ENCODE results near the gene CLK3. TPM values are rescaled to one million over a fixed set of nuclear protein-coding genes. Genes with fewer than 3 reads are reported as not detected.

Gene CLK3
- total and polyA plus RNA-seq, 2 of the 13 experiments (the other 11 are each of a cell fraction or from before 2014, with no cell fraction given) = 41.5 to 82.0 TPM

DNA sequence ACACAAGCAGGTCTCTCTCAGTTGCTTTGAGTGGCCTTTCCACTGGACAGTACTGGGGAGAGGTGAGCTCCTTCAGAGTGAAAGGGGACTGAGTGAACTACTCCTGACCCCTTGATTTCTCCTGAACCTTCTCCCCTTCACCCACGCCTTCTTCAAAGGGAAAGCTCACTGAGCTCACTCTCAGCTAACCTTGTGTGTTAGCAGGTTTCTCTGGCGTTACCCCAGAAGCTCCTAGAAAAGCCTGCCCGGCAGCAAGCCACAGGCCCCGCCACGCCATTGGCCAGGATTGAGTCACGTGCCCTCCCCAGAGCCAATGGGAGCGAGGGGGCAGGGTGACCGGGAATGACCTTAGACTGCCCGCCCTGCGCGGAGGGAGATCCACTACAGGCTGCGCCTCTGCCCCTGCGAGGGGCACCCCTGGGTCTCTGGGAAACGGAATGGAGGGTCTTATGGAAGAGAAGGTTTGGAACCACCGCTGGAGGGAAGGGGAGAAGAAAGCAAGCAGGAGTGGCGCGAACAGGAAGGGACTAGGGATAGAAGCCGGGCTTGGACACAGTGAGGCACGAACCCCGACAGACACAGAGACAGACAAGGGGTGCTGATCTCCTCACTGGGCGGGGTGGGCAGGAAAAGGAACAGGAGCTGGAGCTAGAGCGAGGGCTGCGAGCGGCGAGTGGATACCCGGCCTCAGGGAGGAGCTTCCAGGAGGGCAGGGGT lies 17.4 kb upstream of the CLK3 start:
- 0 out of 5 replicates have a peak, but pooled peaks cover 1 to 7% of the 10 kb centered on the region in 2 experiments for H3K36me3 ChIP-seq (replicated peaks in 1 of 2; ENCODE audit: control insufficient read depth in 1 of 2, insufficient read depth in 2 of 2, low read length in 2 of 2)
- ChIA-PET POLR2A (interaction anchor here (0.6 to 2.7 kb wide), 19 partner anchors 9 to 606 kb away, joined by 3 to 52 read pairs (median 5); partner anchors contain the start of genes ARID3B, CLK3 and UBL7), CTCF (ENCODE audit: low intra/inter-chr PET ratio, low total read pairs) (no interaction called here)
- 6% methylated on average over 24 of the region's 26 CpGs for WGBS (ENCODE audit: low lambda C conversion rate)
- H3K4me1 ChIP-seq (ENCODE audit: insufficient read depth, low read length) = peaks cover 35% of the 10 kb centered on the region
- peak overlapping the region; percentile 83 for H3K27ac ChIP-seq (ENCODE audit: extremely low read length, insufficient read depth, low read length)
- H2AFZ ChIP-seq (ENCODE audit: low read length) = peak overlapping the region; percentile 79
- no peaks in the 10 kb centered on the region for H4K20me1 ChIP-seq (ENCODE audit: insufficient read depth, low read length)
- H3K9me3 ChIP-seq (ENCODE audit: low read length) = no peaks in the 10 kb centered on the region
- DNase-seq (ENCODE audit: low spot score) (peak; percentile 84), ATAC-seq (peak; percentile 95), FAIRE-seq (peak; percentile 75)
- H3K9ac ChIP-seq (ENCODE audit: insufficient read depth, low read depth, low read length) = peak overlapping the region; percentile 79
- in situ Hi-C loops (cut with HindIII; ENCODE audit: extremely low pct_ligation_motif_present, low pct_unique_long_range_greater_than_20kb) = no loop called here
- no peaks in the 10 kb centered on the region for H3K79me2 ChIP-seq (ENCODE audit: insufficient read depth, low read length)
- 0 out of 5 replicates have a peak, but pooled peaks cover 0 to 1% of the 10 kb centered on the region in 2 experiments for H3K27me3 ChIP-seq (ENCODE audit: control insufficient read depth in 1 of 2, insufficient read depth in 2 of 2, low read length in 2 of 2)
- H3K4me3 ChIP-seq (replicated peaks in 1 of 3; ENCODE audit: insufficient read depth in 1 of 3, low read depth in 2 of 3, low read length in 3 of 3) = peak overlapping the region; percentile 57 to 81 (median 63)
- intact Hi-C loops (cut with micrococcal nuclease; ENCODE audit: unreplicated experiment) = loop anchor here (5.0 kb wide), 1 partner anchor 51 kb away; no protein-coding TSS in a partner anchor
- peak overlapping the region; percentile 89 for H3K4me2 ChIP-seq (ENCODE audit: low read depth, low read length)
- BruUV-seq (replicated peaks) = no TSS peak
- no peak for TF ChIP-seq NFE2L2 (IDR thresholded peaks at IDR 0.05; ENCODE audit: low read length)
- TF ChIP-seq, protein P1, sequence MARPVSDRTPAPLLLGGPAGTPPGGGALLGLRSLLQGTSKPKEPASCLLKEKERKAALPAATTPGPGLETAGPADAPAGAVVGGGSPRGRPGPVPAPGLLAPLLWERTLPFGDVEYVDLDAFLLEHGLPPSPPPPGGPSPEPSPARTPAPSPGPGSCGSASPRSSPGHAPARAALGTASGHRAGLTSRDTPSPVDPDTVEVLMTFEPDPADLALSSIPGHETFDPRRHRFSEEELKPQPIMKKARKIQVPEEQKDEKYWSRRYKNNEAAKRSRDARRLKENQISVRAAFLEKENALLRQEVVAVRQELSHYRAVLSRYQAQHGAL (CRISPR knock-in tag; IDR thresholded peaks at IDR 0.05; ENCODE audit: not compliant biosample characterization) = no peak
- peak; percentile 66; the same call in 1 of the 2 replicates for TF ChIP-seq ZNF572 (CRISPR knock-in tag; IDR thresholded peaks at IDR 0.05)
- TF ChIP-seq MYC (CRISPR knock-in tag; IDR thresholded peaks at IDR 0.05; ENCODE audit: borderline replicate concordance) = peak; percentile 52; the same call in 1 of the 2 replicates
- no peak for TF ChIP-seq HOXA9 (CRISPR knock-in tag; IDR thresholded peaks at IDR 0.05; ENCODE audit: borderline replicate concordance)
- TF ChIP-seq ZFP36 (IDR thresholded peaks at IDR 0.05; ENCODE audit: borderline replicate concordance, low read depth, low read length, partially characterized antibody) = no peak
- TF ChIP-seq EZH2 (conservative IDR thresholded peaks at IDR 0.05; ENCODE audit: low read depth, low read length) = no peak
- TF ChIP-seq ZNF672 (CRISPR knock-in tag; IDR thresholded peaks at IDR 0.05) = no peak
- TF ChIP-seq, protein P2, sequence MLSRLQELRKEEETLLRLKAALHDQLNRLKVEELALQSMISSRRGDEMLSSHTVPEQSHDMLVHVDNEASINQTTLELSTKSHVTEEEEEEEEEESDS (CRISPR knock-in tag; IDR thresholded peaks at IDR 0.05; ENCODE audit: borderline replicate concordance) = no peak
- TF ChIP-seq, protein P3, sequence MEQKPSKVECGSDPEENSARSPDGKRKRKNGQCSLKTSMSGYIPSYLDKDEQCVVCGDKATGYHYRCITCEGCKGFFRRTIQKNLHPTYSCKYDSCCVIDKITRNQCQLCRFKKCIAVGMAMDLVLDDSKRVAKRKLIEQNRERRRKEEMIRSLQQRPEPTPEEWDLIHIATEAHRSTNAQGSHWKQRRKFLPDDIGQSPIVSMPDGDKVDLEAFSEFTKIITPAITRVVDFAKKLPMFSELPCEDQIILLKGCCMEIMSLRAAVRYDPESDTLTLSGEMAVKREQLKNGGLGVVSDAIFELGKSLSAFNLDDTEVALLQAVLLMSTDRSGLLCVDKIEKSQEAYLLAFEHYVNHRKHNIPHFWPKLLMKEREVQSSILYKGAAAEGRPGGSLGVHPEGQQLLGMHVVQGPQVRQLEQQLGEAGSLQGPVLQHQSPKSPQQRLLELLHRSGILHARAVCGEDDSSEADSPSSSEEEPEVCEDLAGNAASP (CRISPR knock-in tag; IDR thresholded peaks at IDR 0.05; ENCODE audit: borderline replicate concordance) = peak; percentile 97
- TF ChIP-seq SAFB2 (CRISPR knock-in tag; IDR thresholded peaks at IDR 0.05; ENCODE audit: borderline replicate concordance, low read depth) = no peak; the same call in 1 of the 2 replicates
- TF ChIP-seq, protein P4, sequence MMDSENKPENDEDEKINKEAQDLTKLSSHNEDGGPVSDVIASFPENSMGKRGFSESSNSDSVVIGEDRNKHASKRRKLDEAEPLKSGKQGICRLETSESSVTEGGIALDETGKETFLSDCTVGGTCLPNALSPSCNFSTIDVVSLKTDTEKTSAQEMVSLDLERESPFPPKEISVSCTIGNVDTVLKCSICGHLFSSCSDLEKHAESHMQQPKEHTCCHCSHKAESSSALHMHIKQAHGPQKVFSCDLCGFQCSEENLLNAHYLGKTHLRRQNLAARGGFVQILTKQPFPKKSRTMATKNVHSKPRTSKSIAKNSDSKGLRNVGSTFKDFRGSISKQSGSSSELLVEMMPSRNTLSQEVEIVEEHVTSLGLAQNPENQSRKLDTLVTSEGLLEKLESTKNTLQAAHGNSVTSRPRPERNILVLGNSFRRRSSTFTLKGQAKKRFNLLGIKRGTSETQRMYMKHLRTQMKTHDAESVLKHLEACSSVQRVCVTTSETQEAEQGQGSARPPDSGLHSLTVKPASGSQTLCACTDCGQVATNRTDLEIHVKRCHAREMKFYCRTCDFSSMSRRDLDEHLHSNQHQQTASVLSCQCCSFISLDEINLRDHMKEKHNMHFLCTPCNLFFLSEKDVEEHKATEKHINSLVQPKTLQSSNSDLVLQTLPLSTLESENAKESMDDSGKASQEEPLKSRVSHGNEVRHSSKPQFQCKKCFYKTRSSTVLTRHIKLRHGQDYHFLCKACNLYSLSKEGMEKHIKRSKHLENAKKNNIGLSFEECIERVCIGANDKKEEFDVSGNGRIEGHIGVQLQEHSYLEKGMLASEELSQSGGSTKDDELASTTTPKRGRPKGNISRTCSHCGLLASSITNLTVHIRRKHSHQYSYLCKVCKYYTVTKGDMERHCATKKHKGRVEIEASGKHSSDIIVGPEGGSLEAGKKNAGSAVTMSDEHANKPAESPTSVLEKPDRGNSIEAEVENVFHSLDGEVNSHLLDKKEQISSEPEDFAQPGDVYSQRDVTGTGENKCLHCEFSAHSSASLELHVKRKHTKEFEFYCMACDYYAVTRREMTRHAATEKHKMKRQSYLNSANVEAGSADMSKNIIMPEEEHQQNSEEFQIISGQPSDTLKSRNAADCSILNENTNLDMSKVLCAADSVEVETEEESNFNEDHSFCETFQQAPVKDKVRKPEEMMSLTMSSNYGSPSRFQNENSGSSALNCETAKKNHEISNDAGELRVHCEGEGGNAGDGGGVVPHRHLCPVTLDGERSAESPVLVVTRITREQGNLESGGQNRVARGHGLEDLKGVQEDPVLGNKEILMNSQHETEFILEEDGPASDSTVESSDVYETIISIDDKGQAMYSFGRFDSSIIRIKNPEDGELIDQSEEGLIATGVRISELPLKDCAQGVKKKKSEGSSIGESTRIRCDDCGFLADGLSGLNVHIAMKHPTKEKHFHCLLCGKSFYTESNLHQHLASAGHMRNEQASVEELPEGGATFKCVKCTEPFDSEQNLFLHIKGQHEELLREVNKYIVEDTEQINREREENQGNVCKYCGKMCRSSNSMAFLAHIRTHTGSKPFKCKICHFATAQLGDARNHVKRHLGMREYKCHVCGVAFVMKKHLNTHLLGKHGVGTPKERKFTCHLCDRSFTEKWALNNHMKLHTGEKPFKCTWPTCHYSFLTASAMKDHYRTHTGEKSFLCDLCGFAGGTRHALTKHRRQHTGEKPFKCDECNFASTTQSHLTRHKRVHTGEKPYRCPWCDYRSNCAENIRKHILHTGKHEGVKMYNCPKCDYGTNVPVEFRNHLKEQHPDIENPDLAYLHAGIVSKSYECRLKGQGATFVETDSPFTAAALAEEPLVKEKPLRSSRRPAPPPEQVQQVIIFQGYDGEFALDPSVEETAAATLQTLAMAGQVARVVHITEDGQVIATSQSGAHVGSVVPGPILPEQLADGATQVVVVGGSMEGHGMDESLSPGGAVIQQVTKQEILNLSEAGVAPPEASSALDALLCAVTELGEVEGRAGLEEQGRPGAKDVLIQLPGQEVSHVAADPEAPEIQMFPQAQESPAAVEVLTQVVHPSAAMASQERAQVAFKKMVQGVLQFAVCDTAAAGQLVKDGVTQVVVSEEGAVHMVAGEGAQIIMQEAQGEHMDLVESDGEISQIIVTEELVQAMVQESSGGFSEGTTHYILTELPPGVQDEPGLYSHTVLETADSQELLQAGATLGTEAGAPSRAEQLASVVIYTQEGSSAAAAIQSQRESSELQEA (CRISPR knock-in tag; IDR thresholded peaks at IDR 0.05; ENCODE audit: not compliant biosample characterization) = peak; percentile 49
